T-helper 1 cell treated with Interleukin-12 subunit alpha and Interleukin-12 subunit beta and Interleukin-4 antibody, amounts not matched to agents 30 μg/mL and 1 μg/mL, for 36 hours (primary cell): ENCODE results near the gene ABCC8.

Source experiments
- H3K27ac Mint-ChIP-seq: one replicate; pipeline ENCODE4 v1.8.0; 2021; ENCODE audit warnings: mild to moderate bottlenecking, mixed read lengths
- H3K27me3 Mint-ChIP-seq: one replicate; pipeline ENCODE4 v1.8.0; 2021; ENCODE audit warnings: low read depth, mixed read lengths
- H3K36me3 Mint-ChIP-seq: one replicate; pipeline ENCODE4 v1.8.0; 2021; ENCODE audit warnings: low read depth, mixed read lengths
- H3K4me1 Mint-ChIP-seq: one replicate; pipeline ENCODE4 v1.8.0; 2021; ENCODE audit warnings: low read depth, mixed read lengths
- H3K4me3 Mint-ChIP-seq: one replicate; pipeline ENCODE4 v1.8.0; 2021; ENCODE audit warnings: mild to moderate bottlenecking, moderate library complexity, mixed read lengths
- H3K9me3 Mint-ChIP-seq: one replicate; pipeline ENCODE4 v1.8.0; 2021; ENCODE audit warnings: mixed read lengths

ABCC8 gene

GRCh38 chr11:17389957-17390649 lies 86.5 kb downstream of the ABCC8 start:
- Mint-ChIP-seq H3K27ac (no peak overlapping the region), H3K36me3 (no peaks in the 10 kb centered on the region), H3K4me3 (peak overlapping the region; percentile 36), H3K27me3 (peaks cover 11% of the 10 kb centered on the region), H3K4me1 (peaks cover 8% of the 10 kb centered on the region), H3K9me3 (no peaks in the 10 kb centered on the region)

DNA sequence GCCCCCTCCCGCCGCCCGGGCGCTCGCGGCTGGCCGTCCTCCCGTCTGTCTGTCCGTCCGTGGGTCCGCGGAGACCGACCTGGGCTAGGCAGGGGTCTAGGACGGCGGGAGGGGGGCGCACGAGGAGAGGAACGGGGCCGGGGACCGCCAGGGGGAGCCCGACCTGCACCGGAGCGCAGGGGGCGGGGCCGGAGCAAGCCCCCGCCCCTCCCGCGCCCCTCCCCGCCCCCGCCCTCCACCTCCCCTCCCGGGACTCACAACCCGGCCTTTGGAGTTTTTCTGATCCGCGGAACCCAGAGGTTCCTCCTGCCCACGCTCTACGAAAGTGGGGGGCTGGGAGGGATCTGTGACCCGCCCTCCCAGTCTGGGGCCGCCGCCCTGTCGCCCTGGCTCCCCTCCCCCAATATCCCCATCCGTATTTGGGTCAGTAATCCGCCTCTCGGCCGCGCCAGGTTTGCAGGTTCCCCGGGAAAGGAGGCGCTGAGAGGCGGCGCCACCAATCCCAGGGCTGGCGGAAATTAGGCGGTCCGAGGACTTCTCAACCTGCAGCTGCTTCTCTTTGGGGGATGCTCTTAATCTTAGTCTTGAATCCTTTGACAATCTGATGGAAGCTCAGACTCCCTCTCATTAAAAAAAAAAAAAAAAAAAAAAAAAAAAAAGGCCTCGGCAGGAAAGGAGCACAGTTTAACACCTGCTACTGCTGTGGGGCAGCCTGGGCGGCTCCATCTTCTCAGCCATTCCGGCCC lies 87.3 kb downstream of the ABCC8 start:
- H3K27ac Mint-ChIP-seq = no peak overlapping the region
- peaks cover 11% of the 10 kb centered on the region for H3K27me3 Mint-ChIP-seq
- peak overlapping the region; percentile 75 for H3K4me3 Mint-ChIP-seq
- peaks cover 8% of the 10 kb centered on the region for H3K4me1 Mint-ChIP-seq
- no peaks in the 10 kb centered on the region for H3K9me3 Mint-ChIP-seq
- H3K36me3 Mint-ChIP-seq = no peaks in the 10 kb centered on the region

DNA sequence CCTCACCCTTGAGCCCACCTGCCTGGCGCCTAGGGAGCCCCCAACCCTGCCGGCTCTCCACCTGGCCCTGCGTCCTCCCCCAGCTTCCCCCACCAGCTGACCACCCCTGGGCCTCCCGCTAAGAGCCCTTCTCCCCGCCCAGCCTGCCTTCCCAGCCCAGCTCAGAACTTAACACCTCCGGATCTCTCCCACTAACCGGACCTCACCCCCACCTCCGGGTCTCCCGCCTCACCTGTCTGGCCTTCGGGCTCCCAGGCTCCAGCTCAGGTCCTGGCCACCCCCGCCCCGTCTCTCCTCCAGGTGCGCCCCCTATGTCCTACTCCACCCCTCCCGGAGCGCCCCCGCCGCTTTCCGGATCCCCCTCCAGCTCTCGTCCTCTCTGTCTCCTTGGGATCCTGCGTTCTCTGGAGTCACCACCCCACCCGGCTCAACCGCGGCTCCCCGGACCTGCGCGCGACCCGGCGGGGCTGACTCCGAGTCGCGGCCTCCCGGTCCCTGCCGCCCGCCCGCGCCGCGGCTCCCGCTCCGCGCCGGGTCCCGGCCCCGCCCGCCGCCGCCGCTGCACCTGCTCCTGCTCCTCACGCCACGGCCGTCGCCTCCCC lies 87.9 kb downstream of the ABCC8 start, which contains the start of gene KCNJ11:
TSS of gene KCNJ11 (minus strand) at position 51 of the 602 bp plus-strand sequence. CDS start 568 bp downstream, outside the sequence.
- Mint-ChIP-seq H3K4me3 (peak within 1 kb of the TSS; percentile 75), H3K4me1 (peaks cover 8% of the 10 kb centered on the region), H3K27me3 (peaks cover 11% of the 10 kb centered on the region), H3K9me3 (no peaks in the 10 kb centered on the region), H3K27ac (peak within 1 kb of the TSS; percentile 32), H3K36me3 (no peaks in the 10 kb centered on the region)

DNA sequence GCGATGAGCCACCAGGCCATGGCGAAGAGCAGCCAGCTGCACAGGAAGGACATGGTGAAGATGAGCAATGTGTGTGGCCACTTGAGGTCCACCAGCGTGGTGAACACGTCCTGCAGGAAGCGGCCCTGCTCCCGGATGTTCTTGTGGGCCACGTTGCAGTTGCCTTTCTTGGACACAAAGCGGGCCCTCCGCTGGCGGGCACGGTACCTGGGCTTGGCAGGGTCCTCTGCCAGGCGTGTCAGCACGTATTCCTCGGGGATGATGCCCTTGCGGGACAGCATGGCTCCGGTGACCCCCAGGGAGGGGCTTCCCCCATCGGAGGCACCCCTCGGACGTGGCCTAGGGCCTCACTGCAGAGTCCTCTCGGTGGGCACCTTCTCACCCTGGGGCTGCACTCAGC lies 88.8 kb downstream of the ABCC8 start:
- no peak overlapping the region for H3K27ac Mint-ChIP-seq
- H3K4me1 Mint-ChIP-seq = peaks cover 8% of the 10 kb centered on the region
- peak overlapping the region; percentile 75 for H3K4me3 Mint-ChIP-seq
- H3K9me3 Mint-ChIP-seq = no peaks in the 10 kb centered on the region
- no peaks in the 10 kb centered on the region for H3K36me3 Mint-ChIP-seq
- H3K27me3 Mint-ChIP-seq = peaks cover 11% of the 10 kb centered on the region

- H3K27me3 Mint-ChIP-seq = peaks cover 11% of the 10 kb centered on the region
- no peaks in the 10 kb centered on the region for H3K9me3 Mint-ChIP-seq
- H3K4me1 Mint-ChIP-seq = peaks cover 8% of the 10 kb centered on the region
- no peaks in the 10 kb centered on the region for H3K36me3 Mint-ChIP-seq
- H3K4me3 Mint-ChIP-seq = peak overlapping the region; percentile 75
- H3K27ac Mint-ChIP-seq = no peak overlapping the region
These were observed 89.4 kb downstream of the ABCC8 start for GRCh38 chr11:17387254-17387653.

DNA sequence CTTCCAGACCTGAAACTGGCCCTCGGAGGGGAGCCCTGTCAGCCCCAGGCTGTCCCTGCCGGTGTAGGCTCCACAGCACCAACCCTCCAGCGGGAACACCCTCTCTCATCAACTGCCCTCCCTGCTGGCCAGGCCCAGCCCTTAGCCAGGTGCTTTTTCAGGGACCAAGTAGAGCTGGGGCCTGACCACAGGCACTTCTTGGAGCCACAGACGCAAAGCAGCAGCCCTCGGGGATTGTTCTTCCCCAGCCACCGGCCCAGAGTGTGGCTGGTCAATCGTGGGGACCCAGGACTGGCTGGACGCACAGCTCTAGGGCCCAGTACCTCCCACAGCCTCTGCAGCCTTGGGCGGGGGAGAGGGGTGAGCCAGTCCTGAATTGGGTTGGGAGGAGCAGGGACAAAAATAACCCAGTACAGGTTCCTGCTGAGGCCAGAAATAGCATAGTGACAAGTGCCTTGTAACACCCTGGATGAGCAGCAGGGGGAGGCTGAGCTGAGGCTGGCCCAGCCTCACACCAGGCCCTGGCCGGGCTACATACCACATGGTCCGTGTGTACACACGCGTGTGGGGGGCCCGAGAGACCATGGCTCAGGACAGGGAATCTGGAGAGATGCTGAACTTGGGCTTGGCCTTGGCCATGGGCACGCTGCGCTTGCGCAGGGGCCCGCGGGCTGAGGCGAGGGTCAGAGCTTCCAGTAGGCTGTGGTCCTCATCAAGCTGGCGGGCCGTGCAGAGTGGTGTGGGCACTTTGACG lies 90.1 kb downstream of the ABCC8 start:
- Mint-ChIP-seq H3K4me3 (no peak overlapping the region), H3K9me3 (no peaks in the 10 kb centered on the region), H3K27ac (no peak overlapping the region), H3K27me3 (peaks cover 11% of the 10 kb centered on the region), H3K4me1 (peaks cover 8% of the 10 kb centered on the region), H3K36me3 (no peaks in the 10 kb centered on the region)

DNA sequence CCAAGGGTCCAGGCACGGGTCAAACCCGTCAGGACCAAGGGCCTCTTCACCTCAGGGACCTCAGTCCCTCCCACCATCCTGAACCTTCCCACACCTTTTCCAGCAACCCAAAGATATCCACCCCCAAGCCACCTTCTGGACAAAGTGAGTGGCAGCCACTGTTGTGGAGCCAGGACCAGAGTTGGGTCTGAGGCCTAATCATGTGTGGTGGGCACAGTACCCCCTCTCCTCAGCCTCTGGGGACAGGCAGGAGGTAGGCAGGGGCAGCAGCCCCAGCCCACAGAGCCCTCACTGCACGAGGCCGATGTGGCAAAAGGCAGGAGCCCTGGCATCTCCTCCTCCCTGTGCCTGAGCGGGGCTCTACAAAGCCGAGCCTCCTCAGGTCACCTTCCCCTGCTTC lies 90.7 kb downstream of the ABCC8 start:
- Mint-ChIP-seq H3K36me3 (no peaks in the 10 kb centered on the region), H3K27me3 (peaks cover 6% of the 10 kb centered on the region), H3K4me1 (peaks cover 8% of the 10 kb centered on the region), H3K9me3 (no peaks in the 10 kb centered on the region), H3K4me3 (no peak overlapping the region), H3K27ac (no peak overlapping the region)

- Mint-ChIP-seq H3K27ac (no peak overlapping the region), H3K4me3 (no peak overlapping the region), H3K36me3 (no peaks in the 10 kb centered on the region), H3K4me1 (peaks cover 8% of the 10 kb centered on the region), H3K9me3 (no peaks in the 10 kb centered on the region), H3K27me3 (peaks cover 5% of the 10 kb centered on the region)
These were observed 91.2 kb downstream of the ABCC8 start for GRCh38 chr11:17385492-17385891.

DNA sequence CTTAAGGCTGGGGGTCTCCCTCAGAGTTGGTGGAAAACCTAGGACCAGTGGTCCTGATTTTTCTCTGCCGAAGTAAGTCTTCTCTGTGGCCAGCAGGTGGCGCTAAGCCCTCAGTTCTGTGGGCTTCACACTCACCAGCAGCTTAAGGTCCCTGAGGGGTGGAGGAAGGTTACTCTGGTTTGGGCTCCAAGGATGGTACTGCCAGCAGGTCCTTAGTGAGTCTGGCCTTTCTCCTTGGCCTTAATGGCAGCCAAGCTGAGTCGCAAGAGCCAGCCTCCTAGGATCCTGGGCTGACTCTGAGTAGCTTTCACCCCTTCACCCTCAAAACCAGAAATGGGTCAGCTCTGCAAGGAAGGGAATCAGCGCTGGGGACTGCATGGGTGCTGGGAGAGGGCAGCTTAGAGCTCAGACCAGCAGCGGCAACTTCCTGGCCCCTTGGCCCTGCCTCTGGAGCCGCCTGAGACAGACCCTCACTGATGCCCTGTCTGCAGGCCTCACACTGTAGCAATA lies 92.6 kb downstream of the ABCC8 start:
- Mint-ChIP-seq H3K4me3 (no peak overlapping the region), H3K4me1 (peaks cover 3% of the 10 kb centered on the region), H3K27ac (no peak overlapping the region), H3K36me3 (no peaks in the 10 kb centered on the region), H3K27me3 (no peaks in the 10 kb centered on the region), H3K9me3 (no peaks in the 10 kb centered on the region)

DNA sequence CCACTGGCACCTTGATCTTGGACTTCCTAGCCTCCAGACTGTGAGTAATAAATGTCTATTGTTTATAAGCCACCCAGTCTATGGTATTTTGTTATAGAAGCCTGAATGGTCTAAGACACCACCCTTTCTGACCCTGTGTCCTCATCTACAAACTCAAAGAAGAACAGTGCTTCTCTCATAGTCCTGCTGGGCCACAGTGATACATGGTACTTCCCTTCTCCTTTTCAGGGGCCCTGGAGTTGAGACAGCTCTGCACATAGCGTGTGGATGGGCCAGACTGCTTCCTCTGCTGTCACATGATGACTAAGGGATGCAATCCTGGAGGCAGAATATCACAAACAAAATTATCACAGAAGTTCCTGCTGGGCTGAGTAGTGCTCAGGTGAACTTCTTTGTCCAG lies 93.2 kb downstream of the ABCC8 start:
- peaks cover 3% of the 10 kb centered on the region for H3K4me1 Mint-ChIP-seq

GRCh38 chr11:17382046-17382728 lies 94.5 kb downstream of the ABCC8 start:
- Mint-ChIP-seq H3K27me3 (no peaks in the 10 kb centered on the region), H3K9me3 (no peaks in the 10 kb centered on the region), H3K27ac (no peak overlapping the region), H3K4me3 (no peak overlapping the region), H3K36me3 (no peaks in the 10 kb centered on the region), H3K4me1 (peaks cover 3% of the 10 kb centered on the region)

More for the DNA sequence above, 93.2 kb downstream of the ABCC8 start:
- Mint-ChIP-seq H3K36me3 (no peaks in the 10 kb centered on the region), H3K27ac (no peak overlapping the region), H3K27me3 (no peaks in the 10 kb centered on the region), H3K4me3 (no peak overlapping the region), H3K9me3 (no peaks in the 10 kb centered on the region)

- Mint-ChIP-seq H3K36me3 (no peaks in the 10 kb centered on the region), H3K27ac (no peak overlapping the region), H3K4me1 (no peaks in the 10 kb centered on the region), H3K27me3 (no peaks in the 10 kb centered on the region), H3K9me3 (no peaks in the 10 kb centered on the region), H3K4me3 (no peak overlapping the region)
These were observed 95.5 kb downstream of the ABCC8 start for GRCh38 chr11:17381156-17381555.

DNA sequence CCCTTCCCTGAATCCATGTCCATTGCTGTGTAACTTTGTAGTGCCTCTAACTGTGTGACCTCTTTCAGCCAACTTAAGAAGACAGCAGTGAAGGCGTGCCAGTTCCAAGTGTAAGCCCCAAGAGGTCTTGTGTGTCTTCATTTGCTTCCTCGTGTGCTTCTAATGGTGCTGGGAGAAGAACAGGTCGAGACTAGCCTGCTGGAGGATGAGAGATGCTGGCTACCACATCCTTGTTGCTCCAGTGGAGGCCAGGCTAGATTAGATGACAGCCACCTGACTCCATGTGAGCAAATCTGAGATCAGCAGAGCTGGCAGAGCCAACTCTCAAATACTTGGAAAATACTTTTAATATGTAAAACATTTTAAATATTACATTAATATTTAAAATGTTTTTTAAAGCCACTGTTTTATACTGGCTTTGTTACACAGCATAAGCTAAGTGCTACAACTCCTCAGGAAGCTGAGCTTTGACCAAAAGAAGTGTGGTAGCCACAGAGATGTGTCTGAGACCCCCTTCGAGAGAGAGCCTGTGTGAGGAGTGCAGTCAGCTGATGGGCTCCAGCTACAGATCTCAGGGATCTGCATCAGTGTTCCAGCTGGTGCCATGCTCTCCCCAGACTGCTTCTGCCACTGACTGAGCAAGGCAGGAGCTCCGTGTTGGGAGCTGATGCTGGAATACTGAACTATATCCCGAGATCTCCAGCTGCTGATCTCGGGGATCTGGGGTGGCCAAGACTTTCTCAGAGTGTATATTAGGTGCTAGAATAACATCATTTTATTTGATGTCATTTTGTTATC lies 97.1 kb downstream of the ABCC8 start:
- H3K4me3 Mint-ChIP-seq = no peak overlapping the region
- H3K36me3 Mint-ChIP-seq = no peaks in the 10 kb centered on the region
- H3K27me3 Mint-ChIP-seq = no peaks in the 10 kb centered on the region
- H3K9me3 Mint-ChIP-seq = no peaks in the 10 kb centered on the region
- H3K4me1 Mint-ChIP-seq = no peaks in the 10 kb centered on the region
- H3K27ac Mint-ChIP-seq = no peak overlapping the region
